GM12878 (cell line): ENCODE results near the gene CCR3. TPM values are rescaled to one million over a fixed set of nuclear protein-coding genes. Genes with fewer than 3 reads are reported as not detected.

ENCODE experiments used
- ATAC-seq: fragments of 200-7000 bp; cut with Tn5 transposase; 3 replicates; pipeline ENCODE4 v1.9.1; 2020; ENCODE audit warnings: mild to moderate bottlenecking, moderate library complexity
- BruUV-seq: library from RNA; stranded (reverse); fragments of 400-500 nt; replicated peaks from 2 replicates; lab custom pipeline; 2021; lab: Mats Ljungman, UMichigan
- CTCF ChIA-PET: fragments of 300-600 bp; sonication (Branson Sonifier 250); formaldehyde crosslinking; extraction: SDS; loops from one replicate; lab custom pipeline; 2021; ENCODE audit warnings: inconsistent platforms; lab: Yijun Ruan, JAX
- POLR2A ChIA-PET: fragments of 350-600 bp; formaldehyde crosslinking; extraction: SDS; loops from one replicate; lab custom pipeline; 2021; ENCODE audit warnings: inconsistent platforms; lab: Charles Lee
- RAD21 ChIA-PET: fragments of 300-600 bp; sonication (Branson Sonifier 250); formaldehyde crosslinking; loops from one replicate; lab custom pipeline; 2023; ENCODE audit warnings: antibody characterized with exemption; ENCODE audit not compliant: unreplicated experiment; lab: Charles Lee
- SMC1A ChIA-PET: fragments of 300-600 bp; sonication (Branson Sonifier 250); formaldehyde crosslinking; loops from one replicate; lab custom pipeline; 2023; ENCODE audit not compliant: unreplicated experiment, uncharacterized antibody; lab: Charles Lee
- DNase-seq: peaks from one replicate; pipeline ENCODE4 v3.0.0-alpha.2; 2011; ENCODE audit warnings: low read depth, low spot score
- FAIRE-seq: peaks from 3 replicates; lab custom pipeline; 2011; peaks lifted over from hg19 to GRCh38; lab: Jason Lieb, UNC
- H2AFZ ChIP-seq: 2 replicates; pipeline ENCODE4 v1.6.0; 2011; ENCODE audit warnings: low read depth, low read length, control low read depth; ENCODE audit not compliant: control insufficient read depth
- H3K27ac ChIP-seq: 2 replicates; pipeline ENCODE4 v1.5.1; 2011; ENCODE audit warnings: control low read depth; ENCODE audit not compliant: control insufficient read depth, insufficient read depth
- H3K27me3 ChIP-seq, 2 experiments: replicated peaks in 1 of 2; 2 replicates each; pipeline versions ENCODE4 v1.6.0 to v1.6.1; 2011; ENCODE audit warnings: low read length in 1 of 2; ENCODE audit not compliant: control insufficient read depth in 2 of 2, insufficient read depth in 2 of 2
- H3K36me3 ChIP-seq, 2 experiments: 2 replicates each; pipeline ENCODE4 v1.5.1; 2011; ENCODE audit warnings: low read length in 1 of 2; ENCODE audit not compliant: control insufficient read depth in 2 of 2, insufficient read depth in 2 of 2
- H3K4me1 ChIP-seq: 2 replicates; pipeline ENCODE4 v1.6.1; 2011; ENCODE audit warnings: mild to moderate bottlenecking, low read length, moderate library complexity, mixed read lengths; ENCODE audit not compliant: control insufficient read depth, insufficient read depth
- H3K4me2 ChIP-seq: 2 replicates; pipeline ENCODE4 v1.6.0; 2011; ENCODE audit warnings: control low read depth; ENCODE audit not compliant: control insufficient read depth, insufficient read depth
- H3K4me3 ChIP-seq: fragments of 200-600 bp; sonication (generic); 2 replicates; pipeline ENCODE4 v1.5.1; 2016
- H3K79me2 ChIP-seq: 2 replicates; pipeline ENCODE4 v1.6.0; 2011; ENCODE audit warnings: low read length; ENCODE audit not compliant: control insufficient read depth, insufficient read depth
- H3K9ac ChIP-seq: 2 replicates; pipeline ENCODE4 v1.8.0; 2011; ENCODE audit warnings: low read length, control low read depth, mixed read lengths; ENCODE audit not compliant: control insufficient read depth, insufficient read depth
- H3K9me3 ChIP-seq: replicated peaks from 3 replicates; pipeline ENCODE4 v1.5.1; 2011; ENCODE audit warnings: mild to moderate bottlenecking, low read length; ENCODE audit not compliant: control insufficient read depth, insufficient read depth
- H4K20me1 ChIP-seq: 2 replicates; pipeline ENCODE4 v1.6.0; 2011; ENCODE audit not compliant: control insufficient read depth, insufficient read depth
- ATF3 ChIP-seq: IDR thresholded peaks from 2 replicates; pipeline ENCODE4 v1.6.1; 2011; ENCODE audit warnings: low read depth, mild to moderate bottlenecking, low read length, moderate library complexity, borderline replicate concordance; ENCODE audit errors: extremely low read depth
- BCL11A ChIP-seq: IDR thresholded peaks from 2 replicates; pipeline ENCODE4 v1.6.1; 2011; ENCODE audit warnings: low read depth, low read length
- BMI1 ChIP-seq: fragments of 450-650 bp; IDR thresholded peaks from 2 replicates; pipeline ENCODE4 v1.6.1; 2016; ENCODE audit warnings: mild to moderate bottlenecking, moderate library complexity, borderline replicate concordance
- CEBPZ ChIP-seq: fragments of 150-350 bp; IDR thresholded peaks from 2 replicates; pipeline ENCODE4 v1.6.1; 2016; ENCODE audit warnings: low read depth, low read length
- CREB1 ChIP-seq: IDR thresholded peaks from 2 replicates; pipeline ENCODE4 v1.6.1; 2012; ENCODE audit warnings: low read depth, mild to moderate bottlenecking, inconsistent platforms
- CREM ChIP-seq: IDR thresholded peaks from 2 replicates; pipeline ENCODE4 v1.6.1; 2014; ENCODE audit warnings: antibody characterized with exemption, low read depth
- EED ChIP-seq: sonication (generic); IDR thresholded peaks from 2 replicates; pipeline ENCODE4 v1.6.1; 2016; ENCODE audit warnings: antibody characterized with exemption, low read depth
- HCFC1 ChIP-seq: fragments of 150-350 bp; IDR thresholded peaks from 2 replicates; pipeline ENCODE4 v1.6.1; 2014; ENCODE audit warnings: low read length
- IKZF1 ChIP-seq: fragments of 450-650 bp; conservative IDR thresholded peaks from 2 replicates; pipeline ENCODE4 v1.6.1; 2017; ENCODE audit warnings: antibody characterized with exemption, mild to moderate bottlenecking
- IKZF2 ChIP-seq, 2 experiments: fragments of 450-650 bp; IDR thresholded peaks; 2 replicates each; pipeline ENCODE4 v1.6.1; 2017; ENCODE audit warnings: mild to moderate bottlenecking in 2 of 2, moderate library complexity in 2 of 2
- JUNB ChIP-seq: IDR thresholded peaks from 2 replicates; pipeline ENCODE4 v1.6.1; 2016; ENCODE audit warnings: antibody characterized with exemption, mild to moderate bottlenecking
- JUND ChIP-seq: IDR thresholded peaks from 2 replicates; pipeline ENCODE4 v1.6.1; 2012; ENCODE audit warnings: low read depth, mild to moderate bottlenecking, low read length, improper control_type of control experiment, moderate library complexity
- KAT2A ChIP-seq: conservative IDR thresholded peaks from 2 replicates; pipeline ENCODE4 v1.6.1; 2011; ENCODE audit warnings: low read depth, low read length; ENCODE audit not compliant: control insufficient read depth
- MEF2A ChIP-seq: IDR thresholded peaks from 2 replicates; pipeline ENCODE4 v1.6.1; 2011; ENCODE audit warnings: low read depth, mild to moderate bottlenecking, low read length, moderate library complexity; ENCODE audit not compliant: insufficient read depth
- MEF2B ChIP-seq: fragments of 450-650 bp; IDR thresholded peaks from 2 replicates; pipeline ENCODE4 v1.6.1; 2018; ENCODE audit warnings: mild to moderate bottlenecking, moderate library complexity; ENCODE audit not compliant: partially characterized antibody, poor library complexity, severe bottlenecking
- NBN ChIP-seq: fragments of 450-650 bp; IDR thresholded peaks from 2 replicates; pipeline ENCODE4 v1.6.1; 2016
- NFYA ChIP-seq: IDR thresholded peaks from 2 replicates; pipeline ENCODE4 v1.6.1; 2011; ENCODE audit warnings: low read depth, mild to moderate bottlenecking, low read length, improper control_type of control experiment, borderline replicate concordance
- RCOR1 ChIP-seq: conservative IDR thresholded peaks from 2 replicates; pipeline ENCODE4 v1.6.1; 2012; ENCODE audit warnings: low read depth, low read length, improper control_type of control experiment
- RUNX3 ChIP-seq: IDR thresholded peaks from 2 replicates; pipeline ENCODE4 v1.6.1; 2012; ENCODE audit warnings: low read length, inconsistent platforms
- TAF1 ChIP-seq: IDR thresholded peaks from 2 replicates; pipeline ENCODE4 v1.6.1; 2011; ENCODE audit warnings: mild to moderate bottlenecking, low read depth, low read length, borderline replicate concordance
- YY1 ChIP-seq: IDR thresholded peaks from 2 replicates; pipeline ENCODE4 v1.6.1; 2011; ENCODE audit warnings: low read depth, mild to moderate bottlenecking, low read length
- ZNF217 ChIP-seq: fragments of 450-650 bp; IDR thresholded peaks from 2 replicates; pipeline ENCODE4 v1.6.1; 2017; ENCODE audit warnings: antibody characterized with exemption, mild to moderate bottlenecking
- ZNF384 ChIP-seq: IDR thresholded peaks from 2 replicates; pipeline ENCODE4 v1.6.1; 2012; ENCODE audit warnings: low read depth, mild to moderate bottlenecking, low read length, improper control_type of control experiment, borderline replicate concordance
- WGBS: methylation state at CpG from one replicate; pipeline ENCODE4 v1.1.6; 2016; ENCODE audit warnings: low lambda C conversion rate; ENCODE audit not compliant: insufficient replicate concordance, insufficient coverage; ENCODE audit errors: missing lambda C conversion rate; 5-methylcytosine and 5-hydroxymethylcytosine counted together
- in situ Hi-C: fragments of 300-500 bp; cut with MboI; formaldehyde crosslinking; loops from 9 replicates; pipeline ENCODE4 v1.14.3; 2018; ENCODE audit warnings: mixed read lengths
- intact Hi-C: fragments of 100-400 bp; cut with micrococcal nuclease; formaldehyde crosslinking; loops from one replicate; pipeline ENCODE4 v1.14.2; 2022; ENCODE audit not compliant: unreplicated experiment
- polyA plus RNA-seq, 11 experiments: library from polyadenylated mRNA; depleted of rRNA in 4 of 11; unstranded in 6 of 11; stranded (reverse) in 5 of 11; fragments of >200 nt; fragmentation: Nextera tagmentation in 4 of 11; fragmentation: Illumina TruSeq in 1 of 11; extraction: Ambion mirVana in 4 of 11; extraction: Trizol in 1 of 11; gene quantifications; 1 replicate in 1 of 11; 2 replicates in 10 of 11; pipeline versions ENCODE4 v1.2.1 to v1.2.3, GENCODE V29; 2011 to 2016; ENCODE audit warnings: inconsistent platforms in 2 of 11, missing spikeins in 2 of 11, low read depth in 1 of 11
- total RNA-seq, 4 experiments: library from RNA; depleted of rRNA in 3 of 4; stranded (reverse); fragments of >200 nt in 3 of 4; fragmentation: Illumina TruSeq in 1 of 4; extraction: Trizol in 1 of 4; gene quantifications; 2 replicates each; pipeline versions ENCODE4 v1.2.1 to v1.2.3, GENCODE V29; 2013 to 2021

Gene CCR3
- total and polyA plus RNA-seq, 10 of the 15 experiments (the other 5 are each of a cell fraction or from before 2014, with no cell fraction given): 0.13 to 0.78 (median 0.41) TPM; not detected in 1

GRCh38 chr3:46208167-46208704 is 34.0 kb upstream of the CCR3 start, which contains the start of gene CCR1:
TSS of gene CCR1 (minus strand) at chr3:46208313. CDS start at chr3:46204313, 4,000 bp downstream.
- Histone ChIP-seq H3K79me2 (no peaks in the 10 kb centered on the region; the same call in 1 of the 2 replicates), H3K27me3 (no peaks in the 10 kb centered on the region), H3K9ac (peak within 1 kb of the TSS; percentile 51), H2AFZ (no peak within 1 kb of the TSS; the same call in 1 of the 2 replicates), H3K4me2 (peak within 1 kb of the TSS; percentile 75), H3K27ac (peak within 1 kb of the TSS; percentile 51), H3K9me3 (no peaks in the 10 kb centered on the region), H3K4me3 (peak within 1 kb of the TSS; percentile 28; the same call in 1 of the 2 replicates), H3K4me1 (peaks cover 33% of the 10 kb centered on the region), H4K20me1 (no peaks in the 10 kb centered on the region), H3K36me3 (no peaks in the 10 kb centered on the region)
- WGBS: 0% methylated on average over 3 of the region's 3 CpGs
- peak; percentile 92 for DNase-seq
- BruUV-seq: no TSS peak
- in situ Hi-C loops (loop anchor here (5.0 kb wide), 1 partner anchor 111 kb away; no protein-coding TSS in a partner anchor), intact Hi-C loops (loop anchor here (1.0 to 5.0 kb wide), 6 partner anchors 21 to 616 kb away; partner anchors contain the start of gene LIMD1)
- CTCF ChIA-PET: interaction anchor here (0.7 to 7.7 kb wide), 25 partner anchors 8 to 355 kb away, joined by 3 to 396 read pairs (median 4); partner anchors contain the start of genes CCR5 and CXCR6
- ATAC-seq: peak; percentile 86
- RAD21 ChIA-PET: interaction anchor here (0.7 to 7.7 kb wide), 30 partner anchors 9 to 331 kb away, joined by 3 to 268 read pairs (median 5); partner anchors contain the start of gene CCR5
- peak; percentile 89 for FAIRE-seq
- POLR2A ChIA-PET: interaction anchor here (0.7 to 3.9 kb wide), 16 partner anchors 10 to 167 kb away, joined by 3 to 25 read pairs (median 4); no protein-coding TSS in a partner anchor
- SMC1A ChIA-PET: interaction anchor here (0.8 to 7.8 kb wide), 36 partner anchors 9 to 331 kb away, joined by 3 to 342 read pairs (median 5); partner anchors contain the start of gene CCR5
- peak; percentile 74; the same call in 1 of the 2 replicates for TF ChIP-seq MEF2A
- TF ChIP-seq JUND: no peak; the same call in 1 of the 2 replicates
- peak; percentile 98 for TF ChIP-seq IKZF1
- peak; percentile 62 for TF ChIP-seq CREB1
- TF ChIP-seq IKZF2 (IDR thresholded peaks at IDR 0.05): peak; percentile 95 to 96
- TF ChIP-seq HCFC1: no peak
- TF ChIP-seq NFYA: no peak
- TF ChIP-seq ZNF384: no peak
- 0 out of 2 replicates have a peak, but pooled peaks have one; percentile 61 for TF ChIP-seq RCOR1
- TF ChIP-seq CREM: peak; percentile 73
- peak; percentile 69 for TF ChIP-seq JUNB
- TF ChIP-seq TAF1: no peak
- TF ChIP-seq RUNX3: peak; percentile 98
- TF ChIP-seq BMI1: peak; percentile 21; the same call in 1 of the 2 replicates
- no peak for TF ChIP-seq ATF3
- peak; percentile 85 for TF ChIP-seq NBN
- TF ChIP-seq MEF2B: peak; percentile 75
- TF ChIP-seq ZNF217: peak; percentile 46; the same call in 1 of the 2 replicates
- TF ChIP-seq KAT2A: no peak
- peak; percentile 78 for TF ChIP-seq YY1
- TF ChIP-seq EED: peak; percentile 89
- no peak for TF ChIP-seq CEBPZ
- peak; percentile 77 for TF ChIP-seq BCL11A
